Ovary (tissue), 9 donors: ENCODE results near the gene SCYL3. TPM values are rescaled to one million over a fixed set of nuclear protein-coding genes. Genes with fewer than 3 reads are reported as not detected.
A peak's percentile ranks its signal among the peaks of the same experiment; 100 is the strongest.

Experiments
- DNase-seq, 5 donors: peaks; one replicate each; pipeline ENCODE4 v3.0.0-alpha.2; 2019 to 2020
- H3K27ac ChIP-seq, 2 donors: fragments of 200-600 bp; one replicate each; pipeline versions ENCODE4 v1.5.1 to v1.8.0; 2019 to 2022
- H3K27me3 ChIP-seq: fragments of 200-600 bp; one replicate; pipeline ENCODE4 v1.8.0; 2022
- H3K36me3 ChIP-seq: fragments of 200-600 bp; sonication (generic); one replicate; pipeline ENCODE4 v1.5.1; 2019
- H3K4me1 ChIP-seq: one replicate; pipeline ENCODE4 v1.8.1; 2013; ENCODE audit warnings: mild to moderate bottlenecking, moderate library complexity; ENCODE audit not compliant: insufficient read depth
- H3K4me3 ChIP-seq: fragments of 200-600 bp; sonication (generic); one replicate; pipeline ENCODE4 v1.5.1; 2017
- H3K9me3 ChIP-seq, 2 donors: fragments of 200-600 bp in 1 of 2; sonication (generic) in 1 of 2; one replicate each; pipeline versions ENCODE4 v1.5.1 to v1.8.1; 2013 to 2019; ENCODE audit warnings: mild to moderate bottlenecking in 1 of 2, moderate library complexity in 1 of 2
- CTCF ChIP-seq, 3 donors: fragments of 450-650 bp in 2 of 3; fragments of 200-600 bp in 1 of 3; IDR thresholded peaks; one replicate each; pipeline versions ENCODE4 v1.5.1 to v1.8.0; 2016 to 2022; ENCODE audit warnings: antibody characterized with exemption in 3 of 3, mild to moderate bottlenecking in 1 of 3
- EP300 ChIP-seq: sonication (generic); formaldehyde crosslinking; IDR thresholded peaks from one replicate; pipeline ENCODE4 v1.6.1; 2017; ENCODE audit warnings: antibody characterized with exemption
- POLR2A ChIP-seq: fragments of 450-650 bp; IDR thresholded peaks from one replicate; pipeline ENCODE4 v1.6.1; 2017; ENCODE audit warnings: antibody characterized with exemption, mild to moderate bottlenecking, moderate library complexity
- WGBS, 3 donors: extraction: QIAGEN DNeasy Blood & Tissue Kit in 1 of 3; methylation state at CpG; one replicate each; pipeline versions ENCODE4 v1.1.5 to v1.1.7; 2013 to 2017; 5-methylcytosine and 5-hydroxymethylcytosine counted together
- intact Hi-C, 4 donors: fragments of 100-400 bp; cut with DNase I; formaldehyde crosslinking; loops; one replicate each; pipeline versions ENCODE4 v1.11.0 to v1.15.1; 2022 to 2023
- polyA plus RNA-seq, 2 donors: library from polyadenylated mRNA; stranded (reverse); fragments of 200-250 nt in 1 of 2; fragments of 350-450 nt in 1 of 2; fragmentation: Illumina TruSeq in 1 of 2; extraction: RNeasy Lipid Tissue Mini Kit (QIAGEN cat#74804) in 1 of 2; gene quantifications; one replicate each; pipeline ENCODE4 v1.2.3, GENCODE V29; 2013 to 2014
- small RNA-seq: library from RNA; depleted of rRNA; stranded (forward); fragments of <200 nt; gene quantifications from one replicate; pipeline ENCODE3, GENCODE V24; 2016
- total RNA-seq, 7 donors: library from RNA; depleted of rRNA in 2 of 7; stranded (reverse); fragments of >200 nt in 2 of 7; fragmentation: NEBNext Ultra II Directional in 3 of 7; extraction: Animal tissue kit (Norgen Biotek cat#: 25700) in 3 of 7; gene quantifications; one replicate each; pipeline versions ENCODE4 v1.1.0 to v1.2.4, GENCODE V29; 2016 to 2023
- donor health status: DM: no; HTN: no; CAD: no; lungs with moderate emphysema.
- donor health status: DM: no; HTN: no; CAD: no.
- donor health status: Bipolar disorder and iron deficiency.
- donor health status: DM: yes; HTN: yes; CAD: no.
- donor health status: DM: no; HTN: no; CAD: no.
- donor health status: DM: yes; HTN: yes; CAD: no.

SCYL3 gene
- total and polyA plus RNA-seq, 9 donors: 6.3 to 15.3 (median 9.9) TPM

- Histone ChIP-seq H3K36me3 (no peaks in the 10 kb centered on the region), H3K27ac (no peak overlapping the region), H3K27me3 (no peaks in the 10 kb centered on the region), H3K4me3 (no peak overlapping the region), H3K4me1 (no peaks in the 10 kb centered on the region), H3K9me3 (no peaks in the 10 kb centered on the region)
- 53 to 58% (median 58%) methylated on average over 4 of the region's 4 CpGs for WGBS, 3 donors
- DNase-seq: no peak
- no peak for TF ChIP-seq EP300
- TF ChIP-seq CTCF (IDR thresholded peaks at IDR 0.05): peak; percentile 17 to 46 (median 22)
- intact Hi-C loops: no loop called here
Measured at GRCh38 chr1:169809370-169810095, 84.2 kb downstream of the SCYL3 start.

GRCh38 chr1:169804941-169805340 lies 88.8 kb downstream of the SCYL3 start:
- H3K4me1 ChIP-seq: no peaks in the 10 kb centered on the region
- no peak overlapping the region for H3K4me3 ChIP-seq
- H3K27me3 ChIP-seq: no peaks in the 10 kb centered on the region
- no peaks in the 10 kb centered on the region for H3K36me3 ChIP-seq
- TF ChIP-seq POLR2A (no peak), CTCF (IDR thresholded peaks at IDR 0.05) (no peak), EP300 (no peak)
- no peak overlapping the region for H3K27ac ChIP-seq
- no peaks in the 10 kb centered on the region for H3K9me3 ChIP-seq
- intact Hi-C loops: no loop called here
- WGBS, 3 donors: 89 to 90% (median 90%) methylated on average over 2 of the region's 2 CpGs
- DNase-seq: no peak

GRCh38 chr1:169802888-169803287 lies 90.8 kb downstream of the SCYL3 start:
- intact Hi-C loops: no loop called here
- Histone ChIP-seq H3K9me3 (no peaks in the 10 kb centered on the region), H3K4me3 (no peak overlapping the region), H3K4me1 (no peaks in the 10 kb centered on the region), H3K27me3 (no peaks in the 10 kb centered on the region), H3K36me3 (no peaks in the 10 kb centered on the region), H3K27ac (no peak overlapping the region)
- DNase-seq: no peak
- TF ChIP-seq POLR2A: no peak
- TF ChIP-seq EP300: no peak
- TF ChIP-seq CTCF (IDR thresholded peaks at IDR 0.05): no peak

Small RNAs within 50 kb of the gene (small RNA-seq; reads per million reads assigned to genes)
- not detected for gene RN7SL333P

Other genes with a start within 250 kb of the SCYL3 start
- 1 to 10 TPM in 4 of 7 donors, under 1 TPM in 3; 0.36 to 2.0 (median 1.2) TPM for gene SELL, start 182.3 kb downstream of the SCYL3 start, total RNA-seq
- 10 to 100 TPM in 1 of 2 donors, under 1 TPM in 1; 0.42 to 11.0 TPM for gene SELL, start 182.3 kb downstream of the SCYL3 start, polyA plus RNA-seq
- gene SELE, start 159.8 kb downstream of the SCYL3 start, total RNA-seq: 10 to 100 TPM in 1 of 7 donors, 1 to 10 TPM in 4, under 1 TPM in 2; 0.58 to 16.9 (median 2.6) TPM
- gene SELE, start 159.8 kb downstream of the SCYL3 start, polyA plus RNA-seq: 1 to 10 TPM; 1.7 to 2.9 TPM
- gene METTL18, start 99.0 kb downstream of the SCYL3 start, total RNA-seq: 1 to 10 TPM; 4.0 to 9.3 (median 7.4) TPM
- 1 to 10 TPM; 7.8 to 9.5 TPM for gene METTL18, start 99.0 kb downstream of the SCYL3 start, polyA plus RNA-seq
- 10 to 100 TPM; 29.8 to 35.5 (median 31.4) TPM for gene KIFAP3, start 180.8 kb upstream of the SCYL3 start, total RNA-seq
- gene KIFAP3, start 180.8 kb upstream of the SCYL3 start, polyA plus RNA-seq: 10 to 100 TPM; 16.1 to 33.2 TPM